ENCODE results near the gene MVB12B. TPM values are rescaled to one million over a fixed set of nuclear protein-coding genes. Genes with fewer than 3 reads are reported as not detected.

MVB12B gene
- total RNA-seq, 4 donors from 2014 or later: 27.2 to 36.9 (median 33.2) TPM

GRCh38 chr9:126398403-126399058 lies 71.9 kb downstream of the MVB12B start:
- TF ChIP-seq POLR2A (IDR thresholded peaks at IDR 0.05) (no peak), EP300 (IDR thresholded peaks at IDR 0.05) (peak in 1 of 2 donors; percentile 38), CTCF (IDR thresholded peaks at IDR 0.05) (peak; percentile 94 to 97 (median 94))
- H3K27ac ChIP-seq: peak overlapping the region in 2 of 4 donors; percentile 38 to 50
- 22 to 25% methylated on average over 25 of the region's 25 CpGs for WGBS, 2 donors

GRCh38 chr9:126399251-126399650 lies 72.6 kb downstream of the MVB12B start:
- H3K36me3 ChIP-seq: peaks cover 0 to 88% (median 0%) of the 10 kb centered on the region in 3 donors

More at GRCh38 chr9:126398403-126399058, 71.9 kb downstream of the MVB12B start:
- Histone ChIP-seq H3K4me1 (peaks cover 0 to 42% (median 3%) of the 10 kb centered on the region in 4 donors), H3K27me3 (no peaks in the 10 kb centered on the region), H3K9me3 (no peaks in the 10 kb centered on the region), H3K4me3 (no peak overlapping the region), H3K36me3 (peaks cover 0 to 86% (median 0%) of the 10 kb centered on the region in 3 donors)
- DNase-seq (ENCODE audit: low spot score in 2 of 2): peak; percentile 59 to 87

GRCh38 chr9:126399789-126400188 lies 73.2 kb downstream of the MVB12B start:
- H3K36me3 ChIP-seq: peaks cover 0 to 86% (median 0%) of the 10 kb centered on the region in 3 donors
- no peaks in the 10 kb centered on the region for H3K27me3 ChIP-seq
- 93 to 94% methylated on average over 10 of the region's 10 CpGs for WGBS, 2 donors
- TF ChIP-seq POLR2A (IDR thresholded peaks at IDR 0.05) (no peak), CTCF (IDR thresholded peaks at IDR 0.05) (no peak), EP300 (IDR thresholded peaks at IDR 0.05) (no peak)
- H3K9me3 ChIP-seq: no peaks in the 10 kb centered on the region
- H3K4me3 ChIP-seq: no peak overlapping the region
- H3K4me1 ChIP-seq: peaks cover 0 to 36% (median 0%) of the 10 kb centered on the region in 4 donors
- DNase-seq (ENCODE audit: low spot score in 2 of 2): no peak
- H3K27ac ChIP-seq: no peak overlapping the region

More at GRCh38 chr9:126399251-126399650, 72.6 kb downstream of the MVB12B start:
- no peak for DNase-seq (ENCODE audit: low spot score in 2 of 2)
- WGBS, 2 donors: 83 to 91% methylated on average over 8 of the region's 8 CpGs
- TF ChIP-seq POLR2A (IDR thresholded peaks at IDR 0.05) (no peak), EP300 (IDR thresholded peaks at IDR 0.05) (no peak), CTCF (IDR thresholded peaks at IDR 0.05) (no peak)
- Histone ChIP-seq H3K4me3 (no peak overlapping the region), H3K9me3 (no peaks in the 10 kb centered on the region), H3K27me3 (no peaks in the 10 kb centered on the region), H3K4me1 (peaks cover 0 to 36% (median 0%) of the 10 kb centered on the region in 4 donors), H3K27ac (peak overlapping the region in 1 of 4 donors; percentile 50)

- H3K4me1 ChIP-seq: peaks cover 0 to 28% (median 0%) of the 10 kb centered on the region in 4 donors
- WGBS, 2 donors: 63 to 73% methylated on average over 11 of the region's 11 CpGs
- DNase-seq (ENCODE audit: low spot score in 2 of 2): no peak
- no peak overlapping the region for H3K27ac ChIP-seq
- no peak overlapping the region for H3K4me3 ChIP-seq
- H3K36me3 ChIP-seq: peaks cover 0 to 80% (median 0%) of the 10 kb centered on the region in 3 donors
- H3K27me3 ChIP-seq: no peaks in the 10 kb centered on the region
- no peak for TF ChIP-seq POLR2A (IDR thresholded peaks at IDR 0.05)
- TF ChIP-seq EP300 (IDR thresholded peaks at IDR 0.05): no peak
- no peaks in the 10 kb centered on the region for H3K9me3 ChIP-seq
Measured at GRCh38 chr9:126400571-126400970, 73.9 kb downstream of the MVB12B start.

- DNase-seq (ENCODE audit: low spot score in 2 of 2): no peak
Measured at GRCh38 chr9:126401107-126401506, 74.5 kb downstream of the MVB12B start.

More at GRCh38 chr9:126401107-126401506, 74.5 kb downstream of the MVB12B start:
- Histone ChIP-seq H3K4me1 (peaks cover 0 to 25% (median under 1%) of the 10 kb centered on the region in 4 donors), H3K4me3 (no peak overlapping the region), H3K9me3 (no peaks in the 10 kb centered on the region), H3K27me3 (no peaks in the 10 kb centered on the region), H3K36me3 (peaks cover 0 to 77% (median 0%) of the 10 kb centered on the region in 3 donors), H3K27ac (no peak overlapping the region)
- WGBS, 2 donors: 52 to 73% methylated on average over 6 of the region's 6 CpGs
- no peak for TF ChIP-seq POLR2A (IDR thresholded peaks at IDR 0.05)
- no peak for TF ChIP-seq CTCF (IDR thresholded peaks at IDR 0.05)
- TF ChIP-seq EP300 (IDR thresholded peaks at IDR 0.05): no peak

Data from tibial nerve (tissue), 4 donors.